NT2/D1 (cell line): ENCODE data around the gene ZBTB16.

ENCODE experiments used
- SUZ12 ChIP-seq: IDR thresholded peaks from 2 replicates; pipeline ENCODE4 v1.6.1; 2011; ENCODE audit not compliant: insufficient read length, insufficient read depth; ENCODE audit errors: extremely low read depth
- YY1 ChIP-seq: IDR thresholded peaks from 2 replicates; pipeline ENCODE4 v1.6.1; 2011; ENCODE audit not compliant: insufficient read length, insufficient read depth
- ZNF274 ChIP-seq: IDR thresholded peaks from 2 replicates; pipeline ENCODE4 v1.6.1; 2011; ENCODE audit warnings: mild to moderate bottlenecking, low read depth, low read length

DNA sequence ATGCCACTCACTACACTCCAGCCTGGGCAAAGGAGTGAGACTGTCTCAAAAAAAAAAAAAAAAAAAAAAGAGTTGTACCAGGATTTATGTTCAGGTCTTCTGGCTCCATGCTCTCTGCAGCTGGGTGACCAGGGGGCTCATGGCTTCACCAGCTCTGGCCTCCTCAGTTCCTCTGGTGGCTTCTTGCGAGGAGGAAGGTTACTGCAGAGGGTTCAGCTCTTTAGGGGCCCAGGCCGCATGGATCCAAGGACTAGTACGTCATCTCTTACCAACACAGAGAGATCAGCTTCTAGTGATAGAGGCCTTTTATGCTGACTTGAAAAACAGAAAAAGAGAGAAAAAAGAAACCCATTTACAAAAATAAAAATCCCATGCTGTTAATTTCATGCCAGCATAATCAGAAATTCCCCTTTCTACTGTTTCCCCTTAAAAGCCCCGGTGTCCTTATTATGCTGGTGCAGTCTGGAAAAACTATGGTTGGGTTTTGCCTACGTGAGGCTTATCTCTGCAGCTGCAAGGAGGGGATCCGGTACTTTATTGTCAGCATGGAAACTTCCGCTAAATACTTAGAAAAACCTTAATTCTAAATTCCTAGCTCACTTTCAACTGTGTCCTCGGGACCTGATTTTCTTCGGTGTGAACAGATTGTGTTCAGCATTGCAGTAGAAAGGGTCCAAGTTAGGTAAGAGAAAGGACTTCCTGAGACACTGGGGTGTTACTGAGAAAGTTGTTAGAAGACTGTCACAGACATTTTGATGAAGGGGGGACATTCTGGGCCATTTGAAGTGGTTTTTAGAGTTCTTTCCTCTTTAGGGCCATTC, 13.7 kb downstream of the ZBTB16 start:
- TF ChIP-seq ZNF274 (no peak), SUZ12 (no peak), YY1 (no peak)
